SU-DHL-6 (cell line): Measurements from ENCODE around the gene EXOC7.

ENCODE experiments used
- H2AFZ ChIP-seq: fragments of 200-600 bp; sonication (generic); 2 replicates; pipeline ENCODE4 v1.6.1; 2014; ENCODE audit warnings: low read depth, mild to moderate bottlenecking, moderate library complexity, mixed read lengths, antibody characterized with exemption, low read length; ENCODE audit not compliant: severe bottlenecking
- H3F3A ChIP-seq: fragments of 200-600 bp; shearing (Covaris generic); 2 replicates; pipeline ENCODE4 v1.6.0; 2016; ENCODE audit warnings: antibody characterized with exemption, mild to moderate bottlenecking; ENCODE audit not compliant: insufficient read depth
- H3K27ac ChIP-seq: fragments of 200-600 bp; sonication (generic); 2 replicates; pipeline ENCODE4 v1.5.1; 2016; ENCODE audit warnings: low read depth, mild to moderate bottlenecking, low read length, moderate library complexity, mixed read lengths
- H3K27me3 ChIP-seq: fragments of 200-600 bp; sonication (generic), shearing (Covaris generic); 2 replicates; pipeline ENCODE4 v1.6.0; 2014; ENCODE audit warnings: mild to moderate bottlenecking, low read length
- H3K36me3 ChIP-seq: fragments of 200-600 bp; sonication (generic); 2 replicates; pipeline ENCODE4 v1.6.1; 2014; ENCODE audit warnings: mild to moderate bottlenecking, low read length, mixed read lengths
- H3K4me2 ChIP-seq: fragments of 300-600, 200-600 bp; shearing (Covaris generic), sonication (generic); 2 replicates; pipeline ENCODE4 v1.6.0; 2014; ENCODE audit warnings: low read length, low read depth, mild to moderate bottlenecking; ENCODE audit not compliant: poor library complexity, severe bottlenecking
- H3K4me3 ChIP-seq: fragments of 200-600 bp; sonication (generic); 2 replicates; pipeline ENCODE4 v1.5.1; 2014; ENCODE audit warnings: antibody characterized with exemption, low read length, mild to moderate bottlenecking, mixed read lengths; ENCODE audit not compliant: insufficient read depth, poor library complexity, severe bottlenecking
- H3K79me2 ChIP-seq: fragments of 200-600 bp; sonication (generic); 2 replicates; pipeline ENCODE4 v1.6.1; 2014; ENCODE audit warnings: mild to moderate bottlenecking, low read length, moderate library complexity; ENCODE audit not compliant: insufficient read depth
- H3K9ac ChIP-seq: fragments of 200-600 bp; sonication (generic); 2 replicates; pipeline ENCODE4 v1.7.0; 2014; ENCODE audit warnings: mild to moderate bottlenecking, low read length
- H3K9me2 ChIP-seq: fragments of 200-600 bp; sonication (generic); replicated peaks from 2 replicates; pipeline ENCODE4 v1.6.1; 2014; ENCODE audit warnings: low read length; ENCODE audit not compliant: insufficient read depth
- H3K9me3 ChIP-seq: fragments of 200-600 bp; sonication (generic); 2 replicates; pipeline ENCODE4 v1.6.1; 2014; ENCODE audit warnings: low read length, mixed read lengths; ENCODE audit not compliant: insufficient read depth
- H4K20me1 ChIP-seq: fragments of 200-600 bp; sonication (generic); 2 replicates; pipeline ENCODE4 v1.6.1; 2014; ENCODE audit warnings: low read depth, mild to moderate bottlenecking, antibody characterized with exemption, low read length, moderate library complexity, mixed read lengths
- EZH2phosphoT487 ChIP-seq: fragments of 200-600 bp; sonication (generic), shearing (Covaris generic); conservative IDR thresholded peaks from 2 replicates; pipeline ENCODE4 v1.6.1; 2018; ENCODE audit warnings: mild to moderate bottlenecking, antibody characterized with exemption, low read length, moderate library complexity, mixed read lengths
- TF ChIP-seq, protein P1 (sequence below): fragments of 200-600 bp; sonication (generic); IDR thresholded peaks from one replicate; pipeline ENCODE4 v1.5.1; 2017; ENCODE audit warnings: antibody characterized with exemption, mild to moderate bottlenecking, low read length, moderate library complexity; ENCODE audit not compliant: insufficient read depth, poor library complexity, severe bottlenecking

The EXOC7 gene

DNA sequence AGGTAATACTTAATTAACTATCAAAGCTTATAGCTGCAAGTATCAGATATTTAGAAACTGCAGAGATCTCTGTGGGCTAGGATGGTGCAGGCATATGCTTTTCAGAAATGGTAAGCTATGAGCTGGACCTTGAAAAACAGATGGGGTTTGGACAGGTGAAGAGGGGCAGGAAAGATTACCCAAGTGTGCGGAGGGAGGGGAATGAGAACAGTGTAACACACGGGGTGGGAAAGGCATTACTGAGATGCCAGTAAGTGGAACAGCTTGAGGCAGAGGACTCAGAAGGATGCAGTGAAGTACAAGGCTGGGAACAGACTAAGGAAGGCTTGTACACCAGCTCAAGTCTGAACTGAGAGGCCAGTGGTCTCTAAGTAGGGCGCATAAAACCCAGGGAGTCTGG is 54.3 kb downstream of the EXOC7 start:
- H4K20me1 ChIP-seq: no peaks in the 10 kb centered on the region
- H3K9ac ChIP-seq: no peak overlapping the region
- H2AFZ ChIP-seq: no peak overlapping the region
- H3F3A ChIP-seq: no peaks in the 10 kb centered on the region
- no peaks in the 10 kb centered on the region for H3K9me2 ChIP-seq
- no peak overlapping the region for H3K4me3 ChIP-seq
- no peak for TF ChIP-seq EZH2phosphoT487
- TF ChIP-seq, protein P1, sequence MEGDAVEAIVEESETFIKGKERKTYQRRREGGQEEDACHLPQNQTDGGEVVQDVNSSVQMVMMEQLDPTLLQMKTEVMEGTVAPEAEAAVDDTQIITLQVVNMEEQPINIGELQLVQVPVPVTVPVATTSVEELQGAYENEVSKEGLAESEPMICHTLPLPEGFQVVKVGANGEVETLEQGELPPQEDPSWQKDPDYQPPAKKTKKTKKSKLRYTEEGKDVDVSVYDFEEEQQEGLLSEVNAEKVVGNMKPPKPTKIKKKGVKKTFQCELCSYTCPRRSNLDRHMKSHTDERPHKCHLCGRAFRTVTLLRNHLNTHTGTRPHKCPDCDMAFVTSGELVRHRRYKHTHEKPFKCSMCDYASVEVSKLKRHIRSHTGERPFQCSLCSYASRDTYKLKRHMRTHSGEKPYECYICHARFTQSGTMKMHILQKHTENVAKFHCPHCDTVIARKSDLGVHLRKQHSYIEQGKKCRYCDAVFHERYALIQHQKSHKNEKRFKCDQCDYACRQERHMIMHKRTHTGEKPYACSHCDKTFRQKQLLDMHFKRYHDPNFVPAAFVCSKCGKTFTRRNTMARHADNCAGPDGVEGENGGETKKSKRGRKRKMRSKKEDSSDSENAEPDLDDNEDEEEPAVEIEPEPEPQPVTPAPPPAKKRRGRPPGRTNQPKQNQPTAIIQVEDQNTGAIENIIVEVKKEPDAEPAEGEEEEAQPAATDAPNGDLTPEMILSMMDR: no peak
- H3K79me2 ChIP-seq: no peaks in the 10 kb centered on the region
- no peaks in the 10 kb centered on the region for H3K9me3 ChIP-seq
- peaks cover 22% of the 10 kb centered on the region; the same call in 1 of the 2 replicates for H3K36me3 ChIP-seq
- no peak overlapping the region for H3K27ac ChIP-seq
- no peaks in the 10 kb centered on the region for H3K27me3 ChIP-seq
- no peak overlapping the region for H3K4me2 ChIP-seq

DNA sequence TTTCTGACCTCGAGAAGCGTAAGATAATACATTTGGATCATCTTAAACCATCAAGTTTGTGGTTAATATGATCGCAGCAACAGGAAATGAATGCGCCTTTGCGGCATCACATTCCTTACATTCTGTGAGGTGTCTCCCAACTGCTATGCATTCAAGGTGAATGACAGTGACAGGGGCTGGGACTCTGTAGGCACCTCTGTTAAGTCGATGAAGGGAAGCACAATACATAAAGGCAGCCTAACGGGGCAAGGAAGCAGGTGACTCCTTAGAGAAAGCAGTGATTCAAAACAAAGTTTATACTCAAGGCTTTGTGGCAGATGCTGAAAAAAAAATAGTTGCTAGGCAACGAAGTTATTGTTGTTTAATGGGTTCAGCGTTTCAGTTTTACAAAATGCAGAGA is 54.9 kb downstream of the EXOC7 start:
- H3F3A ChIP-seq: no peaks in the 10 kb centered on the region
- no peaks in the 10 kb centered on the region for H3K79me2 ChIP-seq
- peaks cover 24% of the 10 kb centered on the region; the same call in 1 of the 2 replicates for H3K36me3 ChIP-seq
- H2AFZ ChIP-seq: no peak overlapping the region
- no peaks in the 10 kb centered on the region for H3K9me2 ChIP-seq
- H3K9ac ChIP-seq: no peak overlapping the region
- no peaks in the 10 kb centered on the region for H3K9me3 ChIP-seq
- no peak overlapping the region for H3K4me3 ChIP-seq
- H3K27ac ChIP-seq: no peak overlapping the region
- H3K27me3 ChIP-seq: no peaks in the 10 kb centered on the region
- TF ChIP-seq, protein P1: no peak
- TF ChIP-seq EZH2phosphoT487: no peak
- no peak overlapping the region for H3K4me2 ChIP-seq
- no peaks in the 10 kb centered on the region for H4K20me1 ChIP-seq

DNA sequence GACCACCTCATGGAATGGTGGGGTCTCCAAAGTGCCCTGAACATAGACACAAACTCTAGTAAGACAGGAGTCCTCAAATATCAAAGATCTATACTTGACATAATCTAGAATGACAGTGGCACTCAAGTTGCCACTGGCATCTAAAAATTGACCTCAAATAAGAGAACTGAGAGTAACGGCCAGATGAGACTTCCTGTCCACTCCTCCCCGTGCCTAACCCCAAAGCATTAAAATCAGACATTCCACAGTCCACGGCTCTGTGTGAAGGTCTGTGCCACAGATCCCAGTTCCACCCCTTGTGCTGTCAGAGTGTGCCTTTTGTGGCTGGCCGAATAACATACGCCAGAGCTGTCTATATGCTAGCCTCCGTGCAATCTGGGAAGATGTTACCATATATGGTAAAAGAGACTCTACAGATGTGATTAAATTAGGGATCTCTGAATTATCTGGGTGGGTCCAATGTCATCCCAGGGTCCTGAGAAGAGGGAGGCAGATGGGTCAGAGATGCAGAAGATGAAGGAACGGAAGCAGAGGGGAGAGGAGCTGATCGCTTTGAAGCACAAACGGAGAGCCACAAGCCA is 55.5 kb downstream of the EXOC7 start:
- Histone ChIP-seq H3K9me2 (no peaks in the 10 kb centered on the region), H3K9me3 (no peaks in the 10 kb centered on the region), H3K9ac (no peak overlapping the region), H3K27me3 (no peaks in the 10 kb centered on the region), H3K4me2 (no peak overlapping the region), H2AFZ (no peak overlapping the region), H3K27ac (no peak overlapping the region), H3F3A (no peaks in the 10 kb centered on the region), H4K20me1 (no peaks in the 10 kb centered on the region), H3K36me3 (peaks cover 24% of the 10 kb centered on the region; the same call in 1 of the 2 replicates), H3K4me3 (no peak overlapping the region), H3K79me2 (no peaks in the 10 kb centered on the region)
- TF ChIP-seq, protein P1: no peak
- TF ChIP-seq EZH2phosphoT487: no peak
